HCT116 (cell line): Measurements from ENCODE around the gene TOX2. TPM values are rescaled to one million over a fixed set of nuclear protein-coding genes. Genes with fewer than 3 reads are reported as not detected.

Source experiments
- ATAC-seq: fragments of 200-7000 bp; cut with Tn5 transposase; 2 replicates; pipeline ENCODE4 v1.9.1; 2020; ENCODE audit warnings: mild to moderate bottlenecking, moderate library complexity
- BruUV-seq: library from RNA; stranded (reverse); fragments of 400-500 nt; replicated peaks from 2 replicates; lab custom pipeline; 2021; lab: Mats Ljungman, UMichigan
- CTCF ChIA-PET: fragments of 300-600 bp; sonication (Branson Sonifier 250); formaldehyde crosslinking; loops from one replicate; lab custom pipeline; 2021; ENCODE audit warnings: antibody characterized with exemption; lab: Charles Lee
- POLR2A ChIA-PET: fragments of 300-600, 350-600 bp; sonication (Branson Sonifier 250); formaldehyde crosslinking; loops from one replicate; lab custom pipeline; 2021; ENCODE audit warnings: antibody characterized with exemption; lab: Charles Lee
- RAD21 ChIA-PET, 2 experiments: fragments of 300-600 bp; sonication (Branson Sonifier 250); formaldehyde crosslinking; loops; one replicate each; lab custom pipeline; 2023; ENCODE audit warnings: low total read pairs in 2 of 2; ENCODE audit not compliant: uncharacterized antibody in 2 of 2, unreplicated experiment in 2 of 2, low non-redundant PET in 1 of 2; lab: Charles Lee
- DNase-seq: peaks from one replicate; pipeline ENCODE4 v3.0.0-alpha.2; 2010; ENCODE audit warnings: low read depth, low spot score
- H2AFZ ChIP-seq: fragments of 200-600 bp; shearing (Covaris generic), sonication (generic); 2 replicates; pipeline ENCODE4 v1.6.1; 2017; ENCODE audit warnings: low read depth, mixed run types, mixed read lengths, antibody characterized with exemption, low read length; ENCODE audit not compliant: poor library complexity, severe bottlenecking
- H3K27ac ChIP-seq: 2 replicates; pipeline ENCODE4 v1.5.1; 2012; ENCODE audit warnings: low read depth, low read length
- H3K27me3 ChIP-seq: fragments of 200-600 bp; sonication (generic); 2 replicates; pipeline ENCODE4 v1.6.1; 2016; ENCODE audit warnings: mixed run types, low read length, mixed read lengths; ENCODE audit not compliant: insufficient read depth
- H3K36me3 ChIP-seq, 2 experiments: fragments of 200-500 bp in 1 of 2; fragments of 200-600 bp in 1 of 2; sonication (Bioruptor generic) in 1 of 2; sonication (generic) in 1 of 2; 2 replicates each; pipeline versions ENCODE4 v1.5.1 to v1.6.1; 2014 to 2016; ENCODE audit warnings: low read length in 2 of 2, inconsistent platforms in 1 of 2, mixed read lengths in 1 of 2, mixed run types in 1 of 2; ENCODE audit not compliant: insufficient read depth in 2 of 2, control insufficient read depth in 1 of 2
- H3K4me1 ChIP-seq, 2 experiments: fragments of 200-600 bp in 1 of 2; sonication (generic) in 1 of 2; 2 replicates each; pipeline versions ENCODE4 v1.5.1 to v1.6.1; 2012 to 2017; ENCODE audit warnings: low read length in 2 of 2, inconsistent platforms in 1 of 2, mild to moderate bottlenecking in 1 of 2, mixed read lengths in 1 of 2, mixed run types in 1 of 2, moderate library complexity in 1 of 2; ENCODE audit not compliant: insufficient read depth in 2 of 2, control insufficient read depth in 1 of 2
- H3K4me2 ChIP-seq: fragments of 200-600 bp; sonication (generic); 2 replicates; pipeline ENCODE4 v1.6.1; 2017; ENCODE audit warnings: mixed run types, low read length, mixed read lengths
- H3K4me3 ChIP-seq, 2 experiments: fragments of 200-600 bp in 1 of 2; sonication (generic) in 1 of 2; replicated peaks in 1 of 2; 2 replicates each; pipeline ENCODE4 v1.5.1; 2011 to 2016; ENCODE audit warnings: low read length in 2 of 2, control low read depth in 1 of 2, low read depth in 1 of 2, mild to moderate bottlenecking in 1 of 2, mixed read lengths in 1 of 2, mixed run types in 1 of 2
- H3K79me2 ChIP-seq: fragments of 200-600 bp; sonication (generic); 2 replicates; pipeline ENCODE4 v1.6.1; 2017; ENCODE audit warnings: mild to moderate bottlenecking, mixed run types, low read length, moderate library complexity, mixed read lengths; ENCODE audit not compliant: insufficient read depth
- H3K9ac ChIP-seq: fragments of 200-600 bp; sonication (generic); 2 replicates; pipeline ENCODE4 v1.6.1; 2016; ENCODE audit warnings: low read length, mixed read lengths
- H3K9me2 ChIP-seq: fragments of 200-600 bp; sonication (generic), shearing (Covaris generic); 2 replicates; pipeline ENCODE4 v1.6.1; 2017; ENCODE audit warnings: mixed run types, mild to moderate bottlenecking, moderate library complexity; ENCODE audit not compliant: insufficient read depth
- H3K9me3 ChIP-seq, 2 experiments: fragments of 200-500 bp in 1 of 2; fragments of 200-600 bp in 1 of 2; sonication (Bioruptor generic) in 1 of 2; sonication (generic) in 1 of 2; 2 replicates each; pipeline ENCODE4 v1.6.1; 2014 to 2017; ENCODE audit warnings: low read length in 2 of 2, mixed read lengths in 2 of 2, inconsistent platforms in 1 of 2, low read depth in 1 of 2, mild to moderate bottlenecking in 1 of 2, mixed run types in 1 of 2, moderate library complexity in 1 of 2; ENCODE audit not compliant: control insufficient read depth in 1 of 2, insufficient read depth in 1 of 2
- H4K20me1 ChIP-seq: fragments of 200-600 bp; sonication (generic), shearing (Covaris generic); 2 replicates; pipeline ENCODE4 v1.6.1; 2017; ENCODE audit warnings: mixed run types, mild to moderate bottlenecking, moderate library complexity; ENCODE audit not compliant: insufficient read depth
- CEBPB ChIP-seq: IDR thresholded peaks from 2 replicates; pipeline ENCODE4 v1.6.1; 2012; ENCODE audit warnings: low read depth
- EGR1 ChIP-seq: IDR thresholded peaks from 2 replicates; pipeline ENCODE4 v1.6.1; 2012; ENCODE audit warnings: low read depth
- ELF1 ChIP-seq: IDR thresholded peaks from 2 replicates; pipeline ENCODE4 v1.6.1; 2012; ENCODE audit warnings: low read depth, borderline replicate concordance
- EZH2phosphoT487 ChIP-seq: fragments of 200-600 bp; IDR thresholded peaks from 2 replicates; pipeline ENCODE4 v1.6.1; 2018; ENCODE audit warnings: antibody characterized with exemption, borderline replicate concordance
- POLR2A ChIP-seq: IDR thresholded peaks from 2 replicates; pipeline ENCODE4 v1.7.0; 2011; ENCODE audit warnings: borderline replicate concordance; ENCODE audit not compliant: insufficient read depth, insufficient read length; ENCODE audit errors: extremely low read depth
- POLR2AphosphoS5 ChIP-seq: IDR thresholded peaks from 2 replicates; pipeline ENCODE4 v1.6.1; 2011; ENCODE audit warnings: mild to moderate bottlenecking, low read depth, low read length, moderate library complexity
- RAD21 ChIP-seq: IDR thresholded peaks from 2 replicates; pipeline ENCODE4 v1.6.1; 2012; ENCODE audit warnings: low read depth, mild to moderate bottlenecking
- SP1 ChIP-seq: IDR thresholded peaks from 2 replicates; pipeline ENCODE4 v1.6.1; 2012; ENCODE audit warnings: low read depth
- ZNF274 ChIP-seq: fragments of 200-500 bp; sonication (Bioruptor generic); IDR thresholded peaks from 2 replicates; pipeline ENCODE4 v1.6.1; 2014; ENCODE audit warnings: mild to moderate bottlenecking, low read depth, low read length, inconsistent platforms
- intact Hi-C: fragments of 100-400 bp; cut with micrococcal nuclease; formaldehyde crosslinking; loops from 2 replicates; pipeline ENCODE4 v1.10.0; 2022
- total RNA-seq: library from RNA; stranded (reverse); gene quantifications from one replicate; pipeline ENCODE4 v1.2.1, GENCODE V29; 2021; ENCODE audit not compliant: unreplicated experiment
- TF ChIP-seq, protein P1 (sequence below): IDR thresholded peaks from 2 replicates; pipeline ENCODE4 v1.6.1; 2012
- TF ChIP-seq, protein P2 (sequence below): IDR thresholded peaks from 2 replicates; pipeline ENCODE4 v1.6.1; 2012; ENCODE audit warnings: low read depth

Gene TOX2
- total RNA-seq, 1 experiment from 2014 or later, result 39.6 TPM

DNA sequence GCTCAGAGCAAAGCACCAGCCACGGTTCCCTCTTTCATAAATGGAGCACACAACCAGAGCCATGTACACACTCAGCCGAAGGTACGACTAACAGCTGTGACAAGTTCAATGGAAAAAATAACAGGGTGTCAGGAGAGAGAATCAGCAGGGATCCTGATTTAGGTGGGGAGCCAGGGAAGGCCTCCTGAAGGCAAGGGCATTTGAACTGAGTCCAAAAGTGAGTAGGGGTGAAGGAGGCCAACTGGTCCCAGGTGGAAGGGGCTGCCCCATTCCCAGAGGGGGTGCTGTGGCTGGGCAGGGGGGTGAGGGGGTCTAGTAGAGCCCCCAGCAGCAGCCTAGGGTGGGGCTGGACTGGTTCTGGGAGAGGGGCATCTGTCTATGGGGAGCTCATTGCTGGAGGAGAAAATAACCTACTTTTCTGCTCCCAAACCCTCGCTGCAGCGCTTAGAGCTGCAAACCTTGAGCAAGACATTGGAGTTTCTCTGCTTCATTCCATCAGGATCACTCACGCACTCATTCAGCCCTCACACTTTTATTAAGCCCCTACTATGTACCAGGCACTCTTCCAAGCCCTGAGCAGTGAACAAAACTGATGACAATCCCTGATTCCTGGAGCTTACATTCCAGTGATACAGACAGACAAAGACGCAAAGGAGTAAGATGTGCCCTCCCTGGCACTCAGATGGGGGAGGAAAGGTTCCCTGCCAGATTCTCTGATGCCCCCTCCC is 113.5 kb downstream of the TOX2 start:
- ATAC-seq, result no peak
- Histone ChIP-seq H3K9me3 (no peaks in the 10 kb centered on the region), H3K9me2 (no peaks in the 10 kb centered on the region), H3K36me3 (no peaks in the 10 kb centered on the region), H3K27me3 (no peaks in the 10 kb centered on the region), H3K4me1 (peaks cover 2 to 6% of the 10 kb centered on the region in 2 experiments; a peak in 2 of 4 replicates), H4K20me1 (no peaks in the 10 kb centered on the region), H3K4me3 (no peak overlapping the region), H2AFZ (no peak overlapping the region), H3K9ac (no peak overlapping the region), H3K4me2 (no peak overlapping the region), H3K79me2 (no peaks in the 10 kb centered on the region), H3K27ac (no peak overlapping the region)
- ChIA-PET RAD21 (no interaction called here), CTCF (no interaction called here), POLR2A (no interaction called here)
- TF ChIP-seq EZH2phosphoT487 (no peak), POLR2A (no peak), EGR1 (no peak), ELF1 (no peak), ZNF274 (no peak), POLR2AphosphoS5 (no peak), SP1 (no peak), CEBPB (no peak), RAD21 (no peak)
- TF ChIP-seq, protein P1, sequence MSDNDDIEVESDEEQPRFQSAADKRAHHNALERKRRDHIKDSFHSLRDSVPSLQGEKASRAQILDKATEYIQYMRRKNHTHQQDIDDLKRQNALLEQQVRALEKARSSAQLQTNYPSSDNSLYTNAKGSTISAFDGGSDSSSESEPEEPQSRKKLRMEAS, result no peak
- TF ChIP-seq, protein P2, sequence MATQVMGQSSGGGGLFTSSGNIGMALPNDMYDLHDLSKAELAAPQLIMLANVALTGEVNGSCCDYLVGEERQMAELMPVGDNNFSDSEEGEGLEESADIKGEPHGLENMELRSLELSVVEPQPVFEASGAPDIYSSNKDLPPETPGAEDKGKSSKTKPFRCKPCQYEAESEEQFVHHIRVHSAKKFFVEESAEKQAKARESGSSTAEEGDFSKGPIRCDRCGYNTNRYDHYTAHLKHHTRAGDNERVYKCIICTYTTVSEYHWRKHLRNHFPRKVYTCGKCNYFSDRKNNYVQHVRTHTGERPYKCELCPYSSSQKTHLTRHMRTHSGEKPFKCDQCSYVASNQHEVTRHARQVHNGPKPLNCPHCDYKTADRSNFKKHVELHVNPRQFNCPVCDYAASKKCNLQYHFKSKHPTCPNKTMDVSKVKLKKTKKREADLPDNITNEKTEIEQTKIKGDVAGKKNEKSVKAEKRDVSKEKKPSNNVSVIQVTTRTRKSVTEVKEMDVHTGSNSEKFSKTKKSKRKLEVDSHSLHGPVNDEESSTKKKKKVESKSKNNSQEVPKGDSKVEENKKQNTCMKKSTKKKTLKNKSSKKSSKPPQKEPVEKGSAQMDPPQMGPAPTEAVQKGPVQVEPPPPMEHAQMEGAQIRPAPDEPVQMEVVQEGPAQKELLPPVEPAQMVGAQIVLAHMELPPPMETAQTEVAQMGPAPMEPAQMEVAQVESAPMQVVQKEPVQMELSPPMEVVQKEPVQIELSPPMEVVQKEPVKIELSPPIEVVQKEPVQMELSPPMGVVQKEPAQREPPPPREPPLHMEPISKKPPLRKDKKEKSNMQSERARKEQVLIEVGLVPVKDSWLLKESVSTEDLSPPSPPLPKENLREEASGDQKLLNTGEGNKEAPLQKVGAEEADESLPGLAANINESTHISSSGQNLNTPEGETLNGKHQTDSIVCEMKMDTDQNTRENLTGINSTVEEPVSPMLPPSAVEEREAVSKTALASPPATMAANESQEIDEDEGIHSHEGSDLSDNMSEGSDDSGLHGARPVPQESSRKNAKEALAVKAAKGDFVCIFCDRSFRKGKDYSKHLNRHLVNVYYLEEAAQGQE, result no peak
- intact Hi-C loops, result no loop called here
- no peak for DNase-seq
- no TSS peak for BruUV-seq
